LNCAP (cell line): ENCODE results near the gene CLIC3.

Source experiments
- TF ChIP-seq, protein P1 (sequence below): fragments of 450-650 bp; IDR thresholded peaks from 2 replicates; pipeline ENCODE4 v1.5.1; 2017; ENCODE audit warnings: mild to moderate bottlenecking

Gene CLIC3

DNA sequence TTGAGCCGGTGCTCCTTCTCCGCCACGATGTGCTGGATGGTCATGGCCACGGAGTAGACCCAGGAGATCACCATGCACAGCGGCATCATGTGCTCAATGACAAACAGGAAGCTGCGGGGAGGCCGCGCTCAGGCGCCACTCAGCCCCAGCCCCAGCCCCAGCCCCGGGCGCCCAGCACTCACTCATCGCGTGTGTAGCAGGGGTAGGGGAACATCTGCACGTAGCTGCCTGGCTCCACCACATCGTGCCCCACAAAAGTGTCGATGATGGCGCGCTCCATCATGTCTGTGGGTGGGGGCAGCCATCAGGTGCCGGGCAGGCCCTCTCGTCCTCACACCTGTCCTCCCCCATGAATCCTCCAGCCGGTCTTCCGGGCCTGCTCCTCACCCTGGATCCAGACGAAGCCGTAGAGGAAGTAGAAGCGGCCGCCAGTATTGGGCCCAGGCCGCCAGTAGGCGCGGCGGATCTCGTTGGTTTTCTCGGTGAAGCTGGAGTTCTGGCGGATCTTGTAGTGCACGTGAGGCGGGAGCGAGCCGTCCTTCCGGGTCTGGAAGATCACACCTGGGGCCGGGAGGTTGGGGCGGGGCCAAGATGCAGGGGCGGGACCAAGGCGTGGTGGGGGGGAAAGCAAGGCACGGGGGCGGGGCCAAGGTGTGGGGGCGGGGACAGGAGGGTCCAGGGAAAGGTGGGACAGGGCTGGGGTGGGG, 21.6 kb upstream of the CLIC3 start:
- TF ChIP-seq, protein P1, sequence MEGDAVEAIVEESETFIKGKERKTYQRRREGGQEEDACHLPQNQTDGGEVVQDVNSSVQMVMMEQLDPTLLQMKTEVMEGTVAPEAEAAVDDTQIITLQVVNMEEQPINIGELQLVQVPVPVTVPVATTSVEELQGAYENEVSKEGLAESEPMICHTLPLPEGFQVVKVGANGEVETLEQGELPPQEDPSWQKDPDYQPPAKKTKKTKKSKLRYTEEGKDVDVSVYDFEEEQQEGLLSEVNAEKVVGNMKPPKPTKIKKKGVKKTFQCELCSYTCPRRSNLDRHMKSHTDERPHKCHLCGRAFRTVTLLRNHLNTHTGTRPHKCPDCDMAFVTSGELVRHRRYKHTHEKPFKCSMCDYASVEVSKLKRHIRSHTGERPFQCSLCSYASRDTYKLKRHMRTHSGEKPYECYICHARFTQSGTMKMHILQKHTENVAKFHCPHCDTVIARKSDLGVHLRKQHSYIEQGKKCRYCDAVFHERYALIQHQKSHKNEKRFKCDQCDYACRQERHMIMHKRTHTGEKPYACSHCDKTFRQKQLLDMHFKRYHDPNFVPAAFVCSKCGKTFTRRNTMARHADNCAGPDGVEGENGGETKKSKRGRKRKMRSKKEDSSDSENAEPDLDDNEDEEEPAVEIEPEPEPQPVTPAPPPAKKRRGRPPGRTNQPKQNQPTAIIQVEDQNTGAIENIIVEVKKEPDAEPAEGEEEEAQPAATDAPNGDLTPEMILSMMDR = no peak

DNA sequence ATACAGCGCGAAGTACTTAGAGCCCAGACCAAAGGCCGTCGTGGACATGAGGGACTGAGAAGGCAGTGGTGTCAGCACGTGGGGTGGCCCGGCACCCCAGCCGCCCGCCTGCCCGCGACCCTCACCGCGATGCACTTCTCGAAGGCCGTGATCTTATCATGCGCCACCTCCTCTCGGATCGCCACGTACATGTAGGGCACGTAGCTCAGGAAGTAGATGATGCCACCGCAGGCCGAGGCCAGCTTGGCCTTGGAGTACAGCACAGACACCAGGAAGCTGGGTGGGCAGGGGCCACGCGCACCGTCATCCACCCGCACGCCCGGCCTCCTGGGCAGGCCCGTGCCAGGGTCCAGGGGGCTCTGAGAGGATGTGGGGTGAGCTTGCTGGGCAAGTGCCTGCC, 20.7 kb upstream of the CLIC3 start:
- TF ChIP-seq, protein P1 = no peak

DNA sequence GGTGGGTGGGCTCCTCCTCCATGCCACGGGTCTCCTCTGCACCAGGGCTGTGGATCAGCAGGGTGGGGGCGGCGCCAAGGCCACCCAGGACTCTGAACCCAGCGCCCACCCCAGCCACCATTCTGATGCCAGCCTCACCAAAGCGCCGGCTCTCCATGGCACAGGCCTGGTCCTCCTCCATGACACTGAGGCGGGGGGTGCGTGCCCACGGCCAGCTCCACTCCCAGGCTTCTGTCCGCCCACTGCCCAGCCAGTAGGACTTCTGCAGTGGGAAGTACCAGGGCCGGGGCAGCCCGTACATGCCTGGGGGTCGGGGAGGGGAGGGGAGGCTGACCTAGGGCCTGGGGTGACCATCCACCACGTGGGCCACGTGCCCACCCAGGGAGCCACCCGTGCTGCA, 20.1 kb upstream of the CLIC3 start:
- TF ChIP-seq, protein P1 = no peak

DNA sequence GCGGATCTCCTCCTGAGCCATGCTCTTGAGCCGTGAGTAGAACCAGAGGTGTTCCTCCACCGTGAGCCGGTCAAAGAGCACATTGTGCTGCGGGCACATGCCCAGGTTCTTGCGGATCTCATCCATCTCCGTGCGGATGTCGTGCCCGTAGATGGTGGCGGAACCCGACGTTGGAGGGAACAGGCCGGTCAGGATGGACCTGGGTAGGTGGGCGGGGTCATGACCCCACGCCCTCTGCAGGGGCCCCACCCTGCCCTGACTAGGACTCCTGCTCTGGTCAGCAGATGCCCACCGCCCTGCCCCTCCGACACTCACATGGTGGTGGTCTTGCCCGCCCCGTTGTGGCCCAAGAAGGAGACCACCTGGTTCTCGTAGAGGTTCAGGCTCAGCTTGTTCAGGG, 19.6 kb upstream of the CLIC3 start:
- TF ChIP-seq, protein P1 = no peak

DNA sequence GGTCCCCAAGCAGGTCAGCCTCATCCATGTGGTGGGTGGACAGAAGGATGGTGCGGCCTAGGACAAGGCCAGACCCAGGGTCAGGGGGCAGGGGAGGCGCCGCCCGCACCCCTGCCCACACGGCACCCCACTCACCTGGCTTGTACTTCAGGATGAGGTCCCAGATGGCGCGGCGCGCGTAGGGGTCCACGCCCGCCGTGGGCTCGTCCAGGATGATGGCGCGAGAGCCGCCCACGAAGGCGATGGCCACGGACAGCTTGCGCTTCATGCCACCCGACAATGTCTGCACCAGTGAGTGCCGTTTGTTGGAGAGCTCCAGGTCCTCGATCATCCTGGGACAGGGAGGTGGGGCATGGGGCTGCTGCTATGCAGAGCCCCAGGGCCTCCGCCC, 19.2 kb upstream of the CLIC3 start:
- TF ChIP-seq, protein P1 = no peak

DNA sequence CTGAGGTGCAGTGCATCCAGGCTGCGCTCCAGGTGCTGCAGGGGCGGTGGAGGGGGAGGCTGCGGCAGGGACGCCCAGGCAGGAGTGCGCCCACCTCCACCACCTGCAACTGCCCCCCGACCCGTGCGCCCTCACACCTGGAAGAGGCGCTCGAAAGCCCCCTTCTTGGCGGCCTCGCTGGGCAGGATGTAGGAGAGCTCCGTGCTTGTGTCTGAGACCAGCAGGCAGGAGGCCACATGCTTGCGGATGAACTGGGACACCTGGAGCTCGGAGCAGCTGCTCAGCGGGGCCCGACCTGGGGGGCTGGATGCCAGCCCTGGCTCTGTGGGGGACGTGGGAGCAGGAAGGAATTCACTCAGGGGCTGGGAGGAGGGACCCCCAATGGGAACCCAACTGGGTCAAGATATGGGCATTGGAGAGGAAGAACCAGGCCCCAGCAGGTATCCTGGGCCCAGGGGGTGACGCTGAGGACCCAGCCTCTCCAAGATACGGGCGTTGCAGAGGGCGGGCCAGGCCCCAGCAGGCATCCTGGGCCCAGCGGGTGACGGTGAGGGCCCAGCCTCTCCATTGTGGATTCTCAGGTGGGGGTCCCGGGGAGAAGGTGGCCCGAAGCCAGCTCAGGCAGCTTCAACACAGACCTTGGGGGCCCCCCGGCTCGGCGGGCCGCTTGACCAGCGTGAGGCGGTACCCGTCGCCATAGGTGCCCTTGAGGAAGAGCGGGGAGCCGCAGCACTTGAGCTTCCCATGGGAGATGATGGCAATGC, 18.6 kb upstream of the CLIC3 start:
- TF ChIP-seq, protein P1 = no peak

DNA sequence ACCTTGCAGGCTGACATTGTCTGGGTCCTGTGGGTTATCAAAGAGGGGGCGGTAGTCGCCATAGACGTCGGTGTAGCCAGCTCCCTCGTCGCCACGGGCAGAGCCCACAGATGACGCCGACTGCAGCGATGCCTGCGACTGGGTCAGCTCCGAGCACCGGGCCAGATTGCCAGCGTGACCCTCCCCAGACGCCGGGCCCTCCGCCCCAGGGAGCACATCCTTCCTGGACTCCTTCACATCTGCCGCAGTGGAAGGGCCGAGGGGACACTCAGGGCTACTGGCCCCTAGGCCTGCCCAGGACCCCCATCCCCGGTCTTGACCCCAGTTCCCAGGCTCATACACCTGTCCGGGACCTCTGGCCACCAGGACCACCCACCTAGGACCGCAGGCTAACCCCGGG, 17.8 kb upstream of the CLIC3 start:
- TF ChIP-seq, protein P1 = no peak
